T-helper 2 cell treated with Interferon-gamma antibody and Interleukin-4, amounts not matched to agents 5 μg/mL and 100 μg/mL, for 36 hours (primary cell): ENCODE results near the gene UNC79.

Experiments
- DNase-seq: peaks from one replicate; pipeline ENCODE4 v3.0.0; 2021; ENCODE audit warnings: low spot score
- H3K27ac Mint-ChIP-seq: one replicate; pipeline ENCODE4 v1.8.0; 2021; ENCODE audit warnings: mild to moderate bottlenecking, mixed read lengths
- H3K27me3 Mint-ChIP-seq: one replicate; pipeline ENCODE4 v1.8.0; 2021; ENCODE audit warnings: low read depth, mixed read lengths
- H3K36me3 Mint-ChIP-seq: one replicate; pipeline ENCODE4 v1.8.0; 2021; ENCODE audit warnings: low read depth, mixed read lengths
- H3K4me1 Mint-ChIP-seq: one replicate; pipeline ENCODE4 v1.8.0; 2021; ENCODE audit warnings: low read depth, mixed read lengths
- H3K4me3 Mint-ChIP-seq: one replicate; pipeline ENCODE4 v1.8.0; 2022; ENCODE audit warnings: mild to moderate bottlenecking, moderate library complexity, mixed read lengths
- H3K9me3 Mint-ChIP-seq: one replicate; pipeline ENCODE4 v1.8.0; 2021; ENCODE audit warnings: mixed read lengths

The UNC79 gene

GRCh38 chr14:93732524-93732923, 301.8 kb downstream of the UNC79 start:
- H3K4me3 Mint-ChIP-seq = no peak overlapping the region
- H3K4me1 Mint-ChIP-seq = no peaks in the 10 kb centered on the region
- H3K27ac Mint-ChIP-seq = no peak overlapping the region
- H3K36me3 Mint-ChIP-seq = no peaks in the 10 kb centered on the region
- H3K9me3 Mint-ChIP-seq = no peaks in the 10 kb centered on the region
- DNase-seq = no peak
- H3K27me3 Mint-ChIP-seq = no peaks in the 10 kb centered on the region

GRCh38 chr14:93733231-93733630, 302.5 kb downstream of the UNC79 start:
- Mint-ChIP-seq H3K27ac (no peak overlapping the region), H3K4me1 (no peaks in the 10 kb centered on the region), H3K27me3 (no peaks in the 10 kb centered on the region), H3K9me3 (no peaks in the 10 kb centered on the region), H3K4me3 (no peak overlapping the region), H3K36me3 (no peaks in the 10 kb centered on the region)
- no peak for DNase-seq

- H3K4me1 Mint-ChIP-seq = no peaks in the 10 kb centered on the region
- no peaks in the 10 kb centered on the region for H3K9me3 Mint-ChIP-seq
- no peaks in the 10 kb centered on the region for H3K36me3 Mint-ChIP-seq
- H3K4me3 Mint-ChIP-seq = no peak overlapping the region
- H3K27me3 Mint-ChIP-seq = no peaks in the 10 kb centered on the region
- H3K27ac Mint-ChIP-seq = no peak overlapping the region
- DNase-seq = no peak
Observed at GRCh38 chr14:93733631-93734030, 302.9 kb downstream of the UNC79 start.

- Mint-ChIP-seq H3K27me3 (no peaks in the 10 kb centered on the region), H3K4me1 (no peaks in the 10 kb centered on the region), H3K27ac (no peak overlapping the region), H3K36me3 (no peaks in the 10 kb centered on the region), H3K9me3 (no peaks in the 10 kb centered on the region), H3K4me3 (no peak overlapping the region)
- no peak for DNase-seq
Observed at GRCh38 chr14:93734086-93734822, 303.5 kb downstream of the UNC79 start.

- Mint-ChIP-seq H3K4me1 (no peaks in the 10 kb centered on the region), H3K4me3 (no peak overlapping the region), H3K36me3 (no peaks in the 10 kb centered on the region), H3K27me3 (no peaks in the 10 kb centered on the region), H3K9me3 (no peaks in the 10 kb centered on the region), H3K27ac (no peak overlapping the region)
- no peak for DNase-seq
Observed at GRCh38 chr14:93735206-93735605, 304.5 kb downstream of the UNC79 start.

- DNase-seq = no peak
- Mint-ChIP-seq H3K9me3 (no peaks in the 10 kb centered on the region), H3K4me1 (no peaks in the 10 kb centered on the region), H3K27me3 (peaks cover 2% of the 10 kb centered on the region), H3K36me3 (no peaks in the 10 kb centered on the region), H3K4me3 (no peak overlapping the region), H3K27ac (no peak overlapping the region)
Observed at GRCh38 chr14:93736378-93737014, 305.8 kb downstream of the UNC79 start.

GRCh38 chr14:93737634-93738033, 306.9 kb downstream of the UNC79 start:
- H3K36me3 Mint-ChIP-seq = no peaks in the 10 kb centered on the region
- no peaks in the 10 kb centered on the region for H3K9me3 Mint-ChIP-seq
- DNase-seq = no peak
- no peaks in the 10 kb centered on the region for H3K4me1 Mint-ChIP-seq
- H3K4me3 Mint-ChIP-seq = no peak overlapping the region
- no peak overlapping the region for H3K27ac Mint-ChIP-seq
- peaks cover 2% of the 10 kb centered on the region for H3K27me3 Mint-ChIP-seq

- Mint-ChIP-seq H3K9me3 (no peaks in the 10 kb centered on the region), H3K36me3 (no peaks in the 10 kb centered on the region), H3K27me3 (peaks cover 2% of the 10 kb centered on the region), H3K4me3 (no peak overlapping the region), H3K4me1 (no peaks in the 10 kb centered on the region), H3K27ac (no peak overlapping the region)
- no peak for DNase-seq
Observed at GRCh38 chr14:93741556-93742230, 311.0 kb downstream of the UNC79 start.

GRCh38 chr14:93742761-93743160, 312.0 kb downstream of the UNC79 start:
- Mint-ChIP-seq H3K9me3 (no peaks in the 10 kb centered on the region), H3K27me3 (peaks cover 2% of the 10 kb centered on the region), H3K4me3 (no peak overlapping the region), H3K27ac (no peak overlapping the region), H3K4me1 (no peaks in the 10 kb centered on the region), H3K36me3 (no peaks in the 10 kb centered on the region)
- DNase-seq = no peak

- DNase-seq = no peak
- no peaks in the 10 kb centered on the region for H3K9me3 Mint-ChIP-seq
Observed at GRCh38 chr14:93743270-93744060, 312.7 kb downstream of the UNC79 start.

GRCh38 chr14:93744176-93744575, 313.4 kb downstream of the UNC79 start:
- no peak for DNase-seq

More at GRCh38 chr14:93743270-93744060, 312.7 kb downstream of the UNC79 start:
- no peaks in the 10 kb centered on the region for H3K4me1 Mint-ChIP-seq
- peaks cover 2% of the 10 kb centered on the region for H3K27me3 Mint-ChIP-seq
- no peak overlapping the region for H3K4me3 Mint-ChIP-seq
- no peak overlapping the region for H3K27ac Mint-ChIP-seq
- H3K36me3 Mint-ChIP-seq = no peaks in the 10 kb centered on the region

GRCh38 chr14:93744876-93745275, 314.1 kb downstream of the UNC79 start:
- no peak for DNase-seq
- Mint-ChIP-seq H3K27ac (no peak overlapping the region), H3K9me3 (no peaks in the 10 kb centered on the region), H3K4me3 (no peak overlapping the region), H3K27me3 (peaks cover 2% of the 10 kb centered on the region), H3K36me3 (no peaks in the 10 kb centered on the region), H3K4me1 (no peaks in the 10 kb centered on the region)

More at GRCh38 chr14:93744176-93744575, 313.4 kb downstream of the UNC79 start:
- Mint-ChIP-seq H3K4me3 (no peak overlapping the region), H3K27ac (no peak overlapping the region), H3K36me3 (no peaks in the 10 kb centered on the region), H3K27me3 (peaks cover 2% of the 10 kb centered on the region), H3K9me3 (no peaks in the 10 kb centered on the region), H3K4me1 (no peaks in the 10 kb centered on the region)

GRCh38 chr14:93745603-93746273, 315.0 kb downstream of the UNC79 start:
- no peak for DNase-seq
- H3K4me1 Mint-ChIP-seq = no peaks in the 10 kb centered on the region
- H3K27ac Mint-ChIP-seq = no peak overlapping the region
- H3K4me3 Mint-ChIP-seq = no peak overlapping the region
- H3K9me3 Mint-ChIP-seq = no peaks in the 10 kb centered on the region
- peaks cover 2% of the 10 kb centered on the region for H3K27me3 Mint-ChIP-seq
- no peaks in the 10 kb centered on the region for H3K36me3 Mint-ChIP-seq
